HL-60/S4 treated with phorbol 12-myristate 13-acetate at 8.2 ng/mL for 4 days and 3 days (cell line): ENCODE measurements around the gene PLEKHG2.
"Not testable (repeated sequence)": the region's sequence is repeated elsewhere in the genome, so short reads cannot be mapped to it uniquely, and the experiment has no call there.

ENCODE experiments used
- in situ Hi-C: fragments of 300-500 bp; cut with MboI; formaldehyde crosslinking; loops from 2 replicates; pipeline ENCODE4 v1.15.0; 2022; ENCODE audit warnings: low sequenced_read_pairs

PLEKHG2 gene

GRCh38 chr19:39435499-39436349 is 23.3 kb downstream of the PLEKHG2 start, which contains the start of gene RPS16:
RPS16 (minus strand) TSS chr19:39435949; CDS start chr19:39435895, 54 bp downstream.
- in situ Hi-C loops = no loop called here

- in situ Hi-C loops = no loop called here
These were observed 23.9 kb downstream of the PLEKHG2 start for GRCh38 chr19:39436350-39436716.

- in situ Hi-C loops = no loop called here
These were observed 25.9 kb downstream of the PLEKHG2 start for GRCh38 chr19:39438270-39438934.

- in situ Hi-C loops = no loop called here
These were observed 32.2 kb downstream of the PLEKHG2 start for GRCh38 chr19:39444598-39445195.

GRCh38 chr19:39445196-39446111 is 33.0 kb downstream of the PLEKHG2 start, which contains the start of gene SUPT5H:
SUPT5H (plus strand) TSS chr19:39445582; CDS start chr19:39445891, 309 bp downstream.
- in situ Hi-C loops = no loop called here

- in situ Hi-C loops = no loop called here
These were observed 34.1 kb downstream of the PLEKHG2 start for GRCh38 chr19:39446365-39447084.

GRCh38 chr19:39448271-39448670 is 35.8 kb downstream of the PLEKHG2 start:
- in situ Hi-C loops = no loop called here

- in situ Hi-C loops = no loop called here
These were observed 36.8 kb downstream of the PLEKHG2 start for GRCh38 chr19:39449116-39449797.

- in situ Hi-C loops = not testable (repeated sequence)
These were observed 38.8 kb downstream of the PLEKHG2 start for GRCh38 chr19:39451257-39451656.

DNA sequence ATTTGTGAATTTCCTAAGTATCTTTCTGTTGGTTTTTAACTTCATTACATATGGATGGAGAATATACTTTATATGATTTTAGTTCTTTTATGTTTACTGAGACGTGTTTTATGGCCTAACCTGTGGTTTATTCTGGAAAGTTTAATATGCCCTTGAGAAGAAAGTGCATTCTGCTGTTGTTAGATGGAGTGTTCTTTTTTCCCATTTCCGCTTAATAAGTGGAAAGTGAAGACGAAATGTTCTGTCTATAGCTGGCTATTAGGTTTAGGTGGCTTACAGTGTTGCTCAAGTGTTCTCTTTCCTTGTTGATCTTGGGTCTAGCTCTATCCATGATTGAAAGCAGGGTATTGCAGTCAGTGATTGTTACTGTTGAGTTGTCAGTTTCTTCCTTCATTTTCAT is 50.9 kb downstream of the PLEKHG2 start:
- in situ Hi-C loops = no loop called here

DNA sequence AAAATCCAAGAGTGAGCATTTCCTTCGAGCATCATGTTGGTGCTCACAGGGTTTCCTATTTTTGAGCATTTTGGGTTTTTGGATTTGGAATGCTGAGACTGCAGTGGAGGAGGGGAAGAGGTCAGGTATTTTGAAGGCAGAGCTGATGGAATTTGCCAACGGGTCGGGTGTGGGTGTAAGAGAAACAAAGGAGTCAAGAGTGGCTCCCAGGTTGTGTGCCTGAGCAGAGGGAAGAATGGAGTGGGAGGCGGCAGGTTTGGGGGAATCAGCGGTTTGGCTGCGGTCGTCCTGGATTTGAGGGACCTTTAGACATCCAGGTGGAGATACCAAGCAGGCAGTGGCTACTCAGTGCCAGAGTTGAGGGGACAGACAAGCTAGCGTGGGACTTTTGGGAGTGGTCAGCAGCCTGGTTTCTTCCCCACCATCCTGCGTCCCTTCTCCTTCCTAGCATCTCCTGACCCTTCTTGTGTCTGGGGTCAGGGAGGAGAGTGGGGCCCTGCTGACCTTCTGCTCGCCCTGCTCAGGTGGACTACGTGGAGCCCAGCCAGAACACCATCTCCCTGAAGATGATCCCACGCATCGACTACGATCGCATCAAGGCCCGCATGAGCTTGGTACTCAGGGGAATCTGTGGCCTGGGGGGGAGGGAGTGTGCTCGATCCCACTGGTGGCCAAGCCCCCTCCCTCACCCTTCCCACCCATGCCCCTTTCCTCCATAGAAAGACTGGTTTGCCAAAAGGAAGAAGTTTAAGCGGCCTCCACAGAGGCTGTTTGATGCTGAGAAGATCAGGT is 53.7 kb downstream of the PLEKHG2 start:
- in situ Hi-C loops = no loop called here

- in situ Hi-C loops = no loop called here
These were observed 55.5 kb downstream of the PLEKHG2 start for GRCh38 chr19:39467941-39468340.

DNA sequence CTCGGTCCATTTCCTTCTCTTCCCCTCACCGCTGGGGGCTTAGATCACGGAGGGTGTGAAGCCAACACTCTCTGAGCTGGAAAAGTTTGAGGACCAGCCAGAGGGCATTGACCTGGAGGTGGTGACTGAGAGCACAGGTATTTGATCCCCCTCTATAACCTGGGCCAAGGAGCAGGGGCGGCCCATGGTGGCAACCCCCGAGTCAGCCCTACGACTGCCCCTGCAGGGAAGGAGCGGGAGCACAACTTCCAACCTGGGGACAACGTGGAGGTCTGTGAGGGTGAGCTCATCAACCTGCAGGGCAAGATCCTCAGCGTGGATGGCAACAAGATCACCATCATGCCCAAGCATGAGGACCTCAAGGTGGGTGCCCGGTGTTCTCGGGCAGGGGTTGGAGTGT is 56.6 kb downstream of the PLEKHG2 start:
- in situ Hi-C loops = no loop called here

DNA sequence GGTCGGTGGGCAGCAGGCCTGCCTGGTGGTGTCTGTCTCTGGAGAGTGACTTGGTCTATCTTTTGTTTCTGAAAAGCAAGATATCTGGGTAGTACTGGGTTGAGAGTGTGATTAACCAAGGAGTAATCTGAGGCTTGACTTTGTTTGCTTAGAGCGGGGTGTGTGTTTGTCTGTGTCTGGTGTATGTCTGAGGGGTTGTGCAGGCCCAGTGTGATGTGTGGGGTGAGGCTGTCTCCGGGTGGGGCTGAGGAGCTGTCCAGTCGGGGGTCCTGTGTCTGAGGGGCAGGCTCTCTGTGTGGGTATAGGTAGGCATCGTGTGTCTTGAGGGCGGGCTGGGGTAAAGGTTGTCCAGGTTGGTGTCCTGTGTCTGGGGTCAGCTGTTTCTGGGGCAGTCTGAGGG is 57.1 kb downstream of the PLEKHG2 start:
- in situ Hi-C loops = no loop called here

- in situ Hi-C loops = no loop called here
These were observed 58.4 kb downstream of the PLEKHG2 start for GRCh38 chr19:39470724-39471339.

DNA sequence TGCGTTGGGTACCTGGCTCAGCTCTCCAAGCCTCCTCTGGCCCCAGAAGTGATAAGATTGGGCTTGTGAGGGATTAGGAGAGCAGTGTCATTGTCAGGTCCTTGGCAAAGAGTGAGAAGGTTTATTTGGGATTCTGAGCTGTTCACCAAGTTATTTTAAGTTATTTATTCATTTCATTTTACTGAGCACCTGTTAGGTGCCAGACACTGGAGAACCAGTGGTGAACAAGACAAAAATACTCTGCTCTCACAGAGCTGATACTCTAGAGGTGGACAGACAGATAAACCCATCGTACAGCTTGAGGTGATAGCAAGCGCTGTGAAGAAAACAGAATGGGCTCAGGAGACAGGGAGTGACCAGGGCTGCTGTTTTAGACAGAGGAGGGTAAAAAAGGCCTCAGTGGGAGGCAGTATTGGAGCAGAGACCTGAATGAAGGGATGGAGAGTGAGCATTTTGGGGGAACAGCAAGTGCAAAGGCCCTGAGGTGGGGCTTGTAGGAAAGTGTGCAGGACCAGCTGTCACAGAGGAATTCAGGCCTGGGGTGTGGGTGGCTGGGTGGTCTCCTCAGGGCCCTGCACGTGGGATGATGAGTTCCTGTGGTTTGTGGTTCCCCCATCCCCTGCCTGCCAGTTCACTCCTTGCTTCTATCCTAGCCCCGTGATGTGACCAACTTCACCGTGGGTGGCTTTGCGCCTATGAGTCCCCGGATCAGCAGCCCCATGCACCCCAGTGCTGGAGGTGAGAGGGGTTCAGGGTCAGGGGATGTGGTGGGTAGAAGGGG is 59.5 kb downstream of the PLEKHG2 start:
- in situ Hi-C loops = no loop called here

GRCh38 chr19:39472746-39473442 is 60.4 kb downstream of the PLEKHG2 start:
- in situ Hi-C loops = no loop called here
